ENCODE measurements around the gene UBE3C.

DNA sequence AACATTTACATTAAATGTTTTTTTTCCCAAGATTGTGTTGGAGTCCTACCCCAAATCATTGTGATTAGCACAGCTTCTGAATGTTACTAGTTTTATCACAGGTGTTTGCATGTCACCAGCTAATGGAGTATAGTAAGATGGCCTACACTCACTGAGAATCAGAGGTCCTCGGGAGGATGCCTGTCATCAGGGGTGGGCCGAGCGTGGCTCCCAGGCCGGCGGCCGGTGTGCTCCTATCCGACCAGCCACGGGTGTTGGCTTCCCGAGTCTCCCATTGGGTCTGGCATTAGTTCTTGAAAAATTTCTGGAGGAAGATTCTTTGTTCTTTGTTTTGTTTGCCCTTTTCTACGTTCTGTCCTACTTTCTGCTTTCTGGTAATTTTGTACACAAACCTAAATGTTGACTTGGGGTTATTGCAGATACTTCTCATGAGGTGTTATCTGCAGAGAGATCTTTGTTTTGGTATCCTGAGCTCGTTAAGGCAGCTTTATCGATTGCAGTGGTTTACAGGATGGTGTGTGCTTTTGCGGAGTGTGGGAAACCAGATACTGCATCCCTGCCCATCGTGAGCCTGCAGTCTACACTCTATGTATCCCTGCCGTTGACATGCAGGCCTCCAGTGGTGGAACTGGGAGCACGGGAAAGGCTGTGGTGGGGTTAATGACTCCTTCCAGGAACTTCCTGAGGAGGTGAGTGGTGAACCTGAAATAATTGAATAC, 130.8 kb downstream of the UBE3C start:
- TF ChIP-seq TAF1 (IDR thresholded peaks at IDR 0.05; ENCODE audit: borderline replicate concordance, low read depth, low read length) (no peak), POLR2A (IDR thresholded peaks at IDR 0.05; ENCODE audit: low read depth, low read length) (no peak)
